ENCODE data around the gene SYT11.
A peak's percentile ranks its signal among the peaks of the same experiment; 100 is the strongest.
"Not testable (repeated sequence)": the region's sequence is repeated elsewhere in the genome, so short reads cannot be mapped to it uniquely, and the experiment has no call there.

The SYT11 gene
- 78.7 to 153 (median 113) reads per million in 4 experiments for total RNA-seq

DNA sequence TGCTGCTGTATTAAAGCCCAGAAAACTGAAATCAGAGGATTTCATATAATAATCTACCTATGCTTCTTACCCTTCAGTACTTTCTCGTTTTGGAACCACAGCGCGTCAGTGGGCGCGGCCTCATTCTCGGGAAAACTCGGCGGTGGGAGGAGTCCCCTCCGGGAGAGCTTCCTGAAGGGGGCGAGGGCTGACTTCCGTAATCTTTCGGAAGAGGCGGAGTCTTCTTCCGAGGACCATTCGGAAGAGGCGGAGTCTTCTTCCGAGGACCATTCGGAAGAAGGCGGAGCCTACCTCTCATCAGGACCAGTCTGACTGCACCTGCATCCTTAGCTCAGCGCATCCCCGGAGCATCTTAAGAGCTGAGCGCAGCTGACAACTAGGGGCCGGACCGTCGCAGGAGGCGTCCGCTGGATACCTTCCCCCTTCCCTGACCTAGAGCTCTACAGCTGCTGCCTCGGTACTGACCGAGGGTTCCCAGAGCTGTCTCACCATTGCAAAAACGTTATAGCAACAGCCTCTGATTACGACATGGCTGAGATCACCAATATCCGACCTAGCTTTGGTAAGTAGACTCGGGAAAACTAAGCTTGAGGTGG is at the start of gene SYT11:
SYT11 (plus strand) TSS at position 334 of the 596 bp plus-strand sequence; CDS start at position 529, 195 bp downstream.
- DNase-seq: peak; percentile 92

DNA sequence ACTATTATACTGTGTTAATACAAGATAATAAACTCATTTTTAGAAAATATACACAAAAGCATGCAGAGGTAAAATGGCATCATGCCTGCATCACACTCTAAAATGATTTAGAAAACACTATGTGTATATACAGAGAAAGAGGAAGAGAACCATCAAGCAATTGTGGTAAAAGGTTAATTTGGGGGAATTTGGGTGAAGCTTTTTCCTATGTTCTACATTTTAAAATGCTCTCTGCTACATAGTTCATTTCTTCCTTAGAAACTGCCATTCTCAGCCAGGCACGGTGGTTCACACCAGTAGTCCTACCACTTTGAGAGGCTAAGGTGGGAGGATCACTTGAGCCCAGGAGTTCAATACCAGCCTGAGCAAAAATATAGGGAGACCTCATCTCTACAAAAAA is 46.5 kb upstream of the SYT11 start:
- DNase-seq: no peak

- DNase-seq: no peak
Measured at GRCh38 chr1:155813672-155814071, 45.7 kb upstream of the SYT11 start.

- no peak for DNase-seq
Measured at GRCh38 chr1:155816351-155816750, 43.0 kb upstream of the SYT11 start.

- no peak for DNase-seq
Measured at GRCh38 chr1:155827450-155827849, 31.9 kb upstream of the SYT11 start.

DNA sequence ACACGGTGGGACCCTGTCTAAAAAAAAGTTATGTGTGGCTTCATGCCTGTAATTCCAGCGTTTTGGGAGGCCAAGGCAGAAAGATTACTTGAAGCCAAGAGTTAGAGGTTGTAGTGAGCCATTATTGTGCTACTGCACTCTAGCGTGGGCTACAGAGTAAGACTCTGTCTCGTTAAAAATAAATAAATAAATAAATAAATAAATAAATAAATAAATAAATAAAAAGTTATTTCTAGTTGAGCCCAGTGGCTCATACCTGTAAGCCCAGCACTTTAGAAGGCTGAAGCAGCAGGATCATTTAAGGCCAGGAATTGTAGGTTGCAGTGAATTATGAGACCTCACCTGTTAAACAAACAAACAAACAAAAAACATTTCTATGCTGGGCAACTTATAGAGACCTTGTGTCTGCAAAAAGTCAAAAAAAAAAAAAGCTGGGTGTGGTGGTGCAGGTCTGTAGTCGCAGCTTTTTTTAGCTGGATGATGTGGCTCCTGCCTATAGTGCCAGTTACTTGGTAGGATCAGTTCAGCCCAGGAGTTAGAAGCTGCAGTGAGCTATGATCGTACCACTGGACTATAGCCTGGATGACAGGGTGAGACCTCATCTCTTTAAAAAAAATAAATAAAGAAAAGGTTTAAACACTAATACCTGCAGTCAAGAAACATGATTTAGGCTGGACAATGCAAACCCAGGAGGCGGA is 27.9 kb upstream of the SYT11 start:
- DNase-seq: no peak

DNA sequence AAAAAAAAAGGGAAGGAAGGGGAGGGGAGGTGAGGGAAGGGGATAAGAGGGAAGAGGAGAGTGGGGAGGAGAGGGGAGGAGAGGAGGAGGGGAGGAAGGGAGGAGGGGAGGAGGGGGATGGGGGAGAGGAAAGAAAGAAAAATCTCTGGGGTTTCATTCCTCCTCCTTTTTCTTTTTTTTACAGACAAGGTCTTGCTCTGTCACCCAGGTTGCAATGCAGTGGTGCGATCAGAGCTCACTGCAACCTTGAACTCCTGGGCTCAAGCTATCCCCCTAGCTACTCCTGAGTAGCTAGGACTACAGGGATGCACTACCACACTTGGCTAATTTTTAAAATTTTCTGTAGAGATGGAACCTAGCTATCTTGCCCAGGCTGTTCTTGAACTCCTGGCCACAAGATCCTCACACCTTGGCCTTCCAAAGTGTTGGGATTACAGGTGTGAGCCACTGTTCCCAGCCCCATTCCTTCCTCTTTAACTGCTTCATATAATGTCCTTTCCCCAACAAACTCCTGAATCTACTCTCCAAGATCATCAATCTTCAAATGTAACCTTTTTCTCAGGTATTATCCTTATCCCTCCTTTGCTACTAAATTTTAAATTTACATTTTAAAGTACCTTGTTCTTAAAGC is 25.6 kb upstream of the SYT11 start:
- no peak for DNase-seq

- DNase-seq: no peak
Measured at GRCh38 chr1:155834296-155834926, 25.0 kb upstream of the SYT11 start.

- DNase-seq: not testable (repeated sequence)
Measured at GRCh38 chr1:155834927-155835399, 24.4 kb upstream of the SYT11 start.

DNA sequence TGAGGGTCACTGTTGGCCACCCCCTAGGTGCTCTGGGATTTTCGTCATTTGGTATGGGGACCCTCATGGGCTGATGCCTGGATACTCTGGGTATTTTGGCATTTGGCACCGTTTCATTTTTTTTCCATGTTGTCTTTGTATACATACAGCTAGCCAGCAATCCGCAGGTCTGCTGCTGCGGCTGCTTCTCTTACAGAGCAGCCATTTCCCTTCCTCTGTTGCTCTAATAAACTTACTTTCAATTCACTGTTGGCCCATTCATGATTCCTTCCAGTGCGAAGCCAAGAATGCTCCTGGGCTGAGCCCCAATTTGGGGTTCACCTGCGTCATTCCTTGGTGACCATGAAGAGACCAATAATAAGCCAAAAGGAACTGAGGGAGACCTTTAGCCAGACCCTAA is 23.8 kb upstream of the SYT11 start:
- no peak for DNase-seq

DNA sequence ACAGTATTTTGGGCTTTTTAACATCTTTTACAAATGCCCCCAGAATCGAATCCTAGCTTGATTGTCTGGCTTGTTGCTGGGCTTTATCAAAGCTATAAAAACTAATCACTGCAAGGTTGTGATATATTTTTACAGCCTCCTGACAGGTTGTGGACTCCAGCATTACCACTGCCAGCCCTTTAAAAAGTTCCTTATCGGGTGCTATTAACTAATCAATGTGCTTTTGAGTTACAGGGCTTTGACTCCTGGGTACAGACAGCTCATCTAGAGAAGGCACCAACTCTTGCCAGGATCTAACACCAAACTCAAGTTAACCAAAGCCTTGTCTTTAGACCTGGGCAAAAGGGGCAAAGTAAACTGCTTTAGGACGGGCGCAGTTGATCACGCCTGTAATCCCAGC is 19.0 kb upstream of the SYT11 start:
- no peak for DNase-seq

GRCh38 chr1:155844860-155845421 is 14.4 kb upstream of the SYT11 start:
- DNase-seq: no peak

DNA sequence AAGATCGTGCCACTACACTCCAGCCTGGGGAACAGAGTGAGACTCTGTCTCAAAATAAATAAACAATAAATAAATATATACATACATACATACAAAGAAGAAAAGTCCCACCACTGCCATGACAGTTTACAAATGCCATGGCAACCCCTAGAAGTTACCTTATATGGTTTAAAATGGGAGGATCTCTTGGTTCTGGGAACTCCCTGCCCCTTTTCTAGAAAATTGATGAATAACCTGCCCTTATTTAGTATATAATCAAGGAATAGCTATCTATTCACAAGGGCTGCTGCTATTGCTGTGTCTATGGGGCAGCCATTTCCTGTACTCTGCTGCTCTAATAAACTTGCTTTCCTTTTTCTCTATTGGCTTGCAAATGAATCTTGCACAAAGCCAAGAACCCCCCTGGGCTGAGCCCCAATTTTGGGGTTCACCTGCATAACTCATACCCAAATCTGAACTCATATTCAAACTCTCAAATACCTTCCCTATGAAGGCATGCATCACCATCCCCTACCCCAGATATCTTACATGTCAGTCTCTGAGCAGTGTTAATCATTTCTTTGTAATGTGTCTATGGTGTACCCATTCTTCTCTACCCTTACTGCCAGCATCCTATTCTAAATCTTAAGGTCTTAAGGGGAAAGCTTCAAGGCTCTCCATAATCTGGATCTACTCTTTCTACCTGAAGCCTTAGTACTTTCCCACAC is 11.4 kb upstream of the SYT11 start:
- DNase-seq: no peak

- DNase-seq: no peak
Measured at GRCh38 chr1:155850345-155850744, 9.0 kb upstream of the SYT11 start.

GRCh38 chr1:155856257-155856974 is 3.0 kb upstream of the SYT11 start:
- DNase-seq: no peak

DNA sequence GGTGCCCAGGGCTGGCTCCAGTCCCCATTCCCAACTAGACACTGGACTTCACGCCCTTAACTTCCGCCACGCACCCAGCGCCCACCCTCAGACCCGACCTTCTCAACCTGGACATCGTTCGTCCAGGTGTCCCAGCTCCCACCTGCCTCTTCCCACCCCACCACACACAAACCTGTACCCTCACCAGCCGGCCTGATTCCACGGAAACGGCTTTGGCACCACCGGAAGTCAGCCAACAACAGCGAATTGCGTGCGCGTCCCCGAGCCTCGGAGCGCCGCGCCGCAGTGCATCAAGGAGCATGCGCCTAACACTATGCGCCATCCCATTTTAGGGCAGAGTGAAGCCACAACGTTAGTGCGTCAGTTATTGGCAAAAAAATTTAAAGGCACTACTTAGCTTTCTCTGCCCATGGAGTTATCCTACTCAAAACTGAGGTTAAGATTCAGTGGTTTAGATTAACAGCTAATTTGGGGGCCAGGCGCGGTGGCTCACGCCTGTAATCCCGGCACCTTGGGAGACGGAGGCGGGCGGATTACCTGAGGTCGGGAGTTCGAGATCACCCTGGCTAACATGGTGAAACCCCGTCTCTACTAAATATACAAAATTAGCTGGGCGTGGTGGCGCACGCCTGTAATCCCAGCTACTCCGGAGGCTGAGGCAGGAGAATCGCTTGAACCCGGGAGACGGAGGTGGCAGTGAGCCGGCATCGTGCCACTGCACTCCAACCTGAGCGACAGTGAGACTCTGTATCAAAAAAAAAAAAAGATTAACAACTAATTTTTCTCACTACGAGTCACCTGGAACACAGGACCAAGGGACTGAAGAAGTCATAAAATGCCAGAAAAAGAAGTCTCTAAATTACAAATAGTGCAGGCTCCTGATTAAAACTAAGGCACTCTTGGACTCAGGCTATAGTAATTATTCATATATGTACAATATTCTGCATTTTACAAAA is 2.1 kb upstream of the SYT11 start, which contains the start of gene GON4L:
GON4L (minus strand) TSS at position 240 of the 956 bp plus-strand sequence. CDS start 3,434 bp downstream, outside the sequence.
- peak; percentile 80 for DNase-seq

DNA sequence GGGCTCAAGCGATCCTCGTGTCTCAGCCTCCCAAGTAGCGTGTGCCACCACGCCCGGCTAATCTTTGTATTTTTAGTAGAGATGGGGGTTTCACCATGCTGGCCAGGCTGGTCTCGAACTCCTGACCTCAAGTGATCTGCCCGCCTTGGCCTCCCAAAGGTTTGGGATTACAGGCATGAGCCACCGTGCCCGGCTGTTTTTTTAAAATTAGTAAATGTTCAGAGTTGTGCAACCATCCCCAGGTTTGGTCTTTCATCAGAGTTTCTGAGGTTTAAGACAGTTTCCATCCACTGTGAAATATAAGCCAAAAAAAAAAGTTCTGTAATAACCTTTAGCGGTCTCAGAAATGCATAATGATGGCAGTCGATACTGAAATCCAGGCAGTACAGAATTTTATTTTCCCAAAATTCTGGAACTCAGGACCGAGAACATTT is 550 bp upstream of the SYT11 start:
- no peak for DNase-seq

- DNase-seq: peak; percentile 29
Measured at GRCh38 chr1:155859881-155860871, 809 bp downstream of the SYT11 start.

- no peak for DNase-seq
Measured at GRCh38 chr1:155860970-155861510, 1.7 kb downstream of the SYT11 start.

Data from effector CD8-positive, alpha-beta T cell (primary cell).